Testis (tissue), 2 donors: ENCODE measurements around the gene ALOX15B.

Source experiments
- POLR2A ChIP-seq: fragments of 450-650 bp; IDR thresholded peaks from one replicate; pipeline ENCODE4 v1.6.1; 2017; ENCODE audit warnings: antibody characterized with exemption, mild to moderate bottlenecking, moderate library complexity
- TF ChIP-seq, protein P1 (sequence below), 3 experiments: fragments of 450-650 bp in 2 of 3; fragments of 200-600 bp in 1 of 3; sonication (generic) in 1 of 3; IDR thresholded peaks; one replicate each; pipeline ENCODE4 v1.5.1; 2016 to 2019; ENCODE audit warnings: antibody characterized with exemption in 3 of 3, mild to moderate bottlenecking in 2 of 3, moderate library complexity in 1 of 3

DNA sequence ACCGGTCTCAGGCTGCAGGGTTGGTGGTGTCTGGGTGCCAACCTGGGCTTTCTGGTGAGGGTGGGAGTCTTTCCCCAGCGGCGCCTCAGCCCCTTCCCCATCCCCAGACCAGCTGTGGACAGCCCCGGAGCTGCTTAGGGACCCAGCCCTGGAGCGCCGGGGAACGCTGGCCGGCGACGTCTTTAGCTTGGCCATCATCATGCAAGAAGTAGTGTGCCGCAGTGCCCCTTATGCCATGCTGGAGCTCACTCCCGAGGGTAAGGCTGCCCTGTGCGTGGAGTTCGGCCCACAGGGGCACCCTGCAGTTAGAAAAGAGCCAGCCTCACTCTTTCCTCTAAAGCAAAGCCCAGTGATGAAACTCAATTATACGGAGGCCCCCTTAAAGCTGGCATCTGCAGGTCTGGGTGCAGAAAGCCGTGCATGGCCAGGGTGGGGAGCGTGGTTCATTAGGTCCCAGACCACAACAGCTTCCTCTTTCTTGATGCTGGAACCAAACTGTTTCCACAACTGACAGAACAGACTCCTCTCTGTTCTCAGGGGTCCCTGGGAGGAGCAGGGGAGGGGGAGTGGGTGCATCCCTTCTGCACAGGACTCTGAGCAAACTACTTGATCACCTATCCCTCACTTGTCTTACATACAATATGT is 25.7 kb upstream of the ALOX15B start:
- TF ChIP-seq, protein P1, sequence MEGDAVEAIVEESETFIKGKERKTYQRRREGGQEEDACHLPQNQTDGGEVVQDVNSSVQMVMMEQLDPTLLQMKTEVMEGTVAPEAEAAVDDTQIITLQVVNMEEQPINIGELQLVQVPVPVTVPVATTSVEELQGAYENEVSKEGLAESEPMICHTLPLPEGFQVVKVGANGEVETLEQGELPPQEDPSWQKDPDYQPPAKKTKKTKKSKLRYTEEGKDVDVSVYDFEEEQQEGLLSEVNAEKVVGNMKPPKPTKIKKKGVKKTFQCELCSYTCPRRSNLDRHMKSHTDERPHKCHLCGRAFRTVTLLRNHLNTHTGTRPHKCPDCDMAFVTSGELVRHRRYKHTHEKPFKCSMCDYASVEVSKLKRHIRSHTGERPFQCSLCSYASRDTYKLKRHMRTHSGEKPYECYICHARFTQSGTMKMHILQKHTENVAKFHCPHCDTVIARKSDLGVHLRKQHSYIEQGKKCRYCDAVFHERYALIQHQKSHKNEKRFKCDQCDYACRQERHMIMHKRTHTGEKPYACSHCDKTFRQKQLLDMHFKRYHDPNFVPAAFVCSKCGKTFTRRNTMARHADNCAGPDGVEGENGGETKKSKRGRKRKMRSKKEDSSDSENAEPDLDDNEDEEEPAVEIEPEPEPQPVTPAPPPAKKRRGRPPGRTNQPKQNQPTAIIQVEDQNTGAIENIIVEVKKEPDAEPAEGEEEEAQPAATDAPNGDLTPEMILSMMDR (IDR thresholded peaks at IDR 0.05) = no peak
- no peak for TF ChIP-seq POLR2A
